Aorta (tissue), 5 donors: ENCODE measurements around the gene SLC25A26. TPM values are rescaled to one million over a fixed set of nuclear protein-coding genes. Genes with fewer than 3 reads are reported as not detected.
"Not testable (repeated sequence)": the region's sequence is repeated elsewhere in the genome, so short reads cannot be mapped to it uniquely, and the experiment has no call there.

ENCODE experiments used
- ATAC-seq: fragments of 200-7000 bp; cut with Tn5 transposase; one replicate; pipeline ENCODE4 v1.9.1; 2022; ENCODE audit warnings: moderate library complexity; ENCODE audit not compliant: low FRiP score
- DNase-seq, 2 donors: peaks; one replicate each; pipeline ENCODE4 v3.0.0-alpha.2; 2020
- H3K27ac ChIP-seq, 2 donors: one replicate each; pipeline ENCODE4 v1.5.1; 2013; ENCODE audit warnings: low read length in 2 of 2, mild to moderate bottlenecking in 2 of 2, moderate library complexity in 2 of 2, control low read depth in 1 of 2, inconsistent platforms in 1 of 2, low read depth in 1 of 2
- H3K27me3 ChIP-seq, 2 donors: one replicate each; pipeline ENCODE4 v1.6.1; 2013; ENCODE audit warnings: control low read depth in 1 of 2, low read length in 1 of 2, mild to moderate bottlenecking in 1 of 2, moderate library complexity in 1 of 2; ENCODE audit not compliant: insufficient read depth in 2 of 2, control insufficient read depth in 1 of 2
- H3K36me3 ChIP-seq, 2 donors: one replicate each; pipeline ENCODE4 v1.6.1; 2013; ENCODE audit warnings: control low read depth in 1 of 2, low read length in 1 of 2, mild to moderate bottlenecking in 1 of 2; ENCODE audit not compliant: insufficient read depth in 2 of 2, control insufficient read depth in 1 of 2
- H3K4me1 ChIP-seq, 2 donors: one replicate each; pipeline ENCODE4 v1.6.1; 2013; ENCODE audit warnings: low read length in 2 of 2, control low read depth in 1 of 2, mild to moderate bottlenecking in 1 of 2, moderate library complexity in 1 of 2; ENCODE audit not compliant: insufficient read depth in 2 of 2, control insufficient read depth in 1 of 2
- H3K4me3 ChIP-seq, 2 donors: one replicate each; pipeline ENCODE4 v1.5.1; 2013; ENCODE audit warnings: low read length in 2 of 2, control low read depth in 1 of 2, mild to moderate bottlenecking in 1 of 2
- H3K9me3 ChIP-seq: one replicate; pipeline ENCODE4 v1.6.1; 2013; ENCODE audit warnings: mild to moderate bottlenecking, low read length; ENCODE audit not compliant: control insufficient read depth
- WGBS, 2 donors: extraction: QIAGEN DNeasy Blood & Tissue Kit; methylation state at CpG; one replicate each; pipeline ENCODE4 v1.1.7; 2013; 5-methylcytosine and 5-hydroxymethylcytosine counted together
- intact Hi-C, 2 donors: fragments of 100-400 bp; cut with DNase I; formaldehyde crosslinking; loops; one replicate each; pipeline versions ENCODE4 v1.14.2 to v1.15.0; 2022
- polyA plus RNA-seq, 2 donors: library from polyadenylated mRNA; stranded (reverse); fragments of 200-250 nt; gene quantifications; one replicate each; pipeline ENCODE4 v1.2.3, GENCODE V29; 2013
- total RNA-seq, 2 donors: library from RNA; stranded (reverse); fragmentation: NEBNext Ultra II Directional; extraction: Animal tissue kit (Norgen Biotek cat#: 25700); gene quantifications; one replicate each; pipeline ENCODE4 v1.2.1, GENCODE V29; 2021
- donor health status: healthy with polysubstance abuse.
- donor health status: Bipolar disorder and iron deficiency.
- donor health status: DM: no; HTN: no; CAD: no.
- donor health status: DM: no; HTN: no; CAD: no.
- donor health status: DM: yes; HTN: yes; CAD: no.

The SLC25A26 gene
- total and polyA plus RNA-seq, 4 donors = 14.9 to 17.5 (median 16.7) TPM

DNA sequence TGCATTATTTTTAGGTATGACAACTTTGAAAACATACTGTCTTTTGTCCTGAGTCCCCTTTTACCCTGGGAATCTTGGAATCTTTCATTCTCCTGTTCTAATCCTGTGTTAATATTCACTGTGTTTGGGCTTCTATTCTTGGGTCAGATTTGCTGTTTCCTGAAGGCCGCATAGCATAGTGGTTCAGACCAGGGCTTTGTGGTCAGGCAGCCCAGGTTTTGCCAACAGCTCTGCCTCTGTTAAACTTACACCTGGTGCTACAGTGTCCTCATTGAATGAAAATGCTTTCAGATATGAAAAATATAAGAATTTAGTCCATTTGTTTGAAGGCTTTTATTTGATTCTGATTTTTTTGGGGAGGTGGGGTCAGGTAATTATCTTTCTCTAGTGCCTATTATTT is 58.4 kb downstream of the SLC25A26 start:
- WGBS, 2 donors = 71 to 78% methylated on average over 1 of the region's 1 CpG

DNA sequence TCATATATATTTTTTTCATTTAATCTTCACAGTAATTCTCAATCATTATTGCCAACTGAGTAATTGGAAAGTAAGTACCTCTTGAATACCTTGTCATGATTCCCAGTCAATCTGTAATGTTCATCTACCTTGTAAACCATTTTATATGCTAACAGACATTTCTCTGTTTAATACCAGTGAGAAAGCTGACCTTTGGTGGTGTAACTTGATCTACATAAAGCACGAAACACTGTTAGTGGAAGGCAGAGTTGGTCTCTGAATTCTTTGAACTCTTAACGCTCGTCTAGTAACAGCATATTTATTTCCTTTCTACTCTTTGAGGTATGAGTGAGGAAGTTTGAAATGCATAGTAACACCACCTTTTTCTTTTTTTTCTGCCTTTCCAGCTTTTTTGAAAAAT is 59.5 kb downstream of the SLC25A26 start:
- H3K27me3 ChIP-seq = no peaks in the 10 kb centered on the region
- intact Hi-C loops = no loop called here
- no peak overlapping the region for H3K27ac ChIP-seq
- ATAC-seq (no peak), DNase-seq (no peak)
- no peaks in the 10 kb centered on the region for H3K4me1 ChIP-seq
- no peaks in the 10 kb centered on the region for H3K9me3 ChIP-seq
- H3K4me3 ChIP-seq = no peak overlapping the region
- WGBS, 2 donors = 92 to 93% methylated on average over 3 of the region's 3 CpGs
- H3K36me3 ChIP-seq = no peaks in the 10 kb centered on the region

More for the DNA sequence above, 58.4 kb downstream of the SLC25A26 start:
- no peaks in the 10 kb centered on the region for H3K27me3 ChIP-seq
- no peak overlapping the region for H3K4me3 ChIP-seq
- H3K9me3 ChIP-seq = no peaks in the 10 kb centered on the region
- DNase-seq = no peak
- no peak for ATAC-seq
- H3K27ac ChIP-seq = no peak overlapping the region
- H3K36me3 ChIP-seq = no peaks in the 10 kb centered on the region
- intact Hi-C loops = loop anchor here (5.0 to 10.0 kb wide), 3 partner anchors 126 to 543 kb away; no protein-coding TSS in a partner anchor
- H3K4me1 ChIP-seq = no peaks in the 10 kb centered on the region

DNA sequence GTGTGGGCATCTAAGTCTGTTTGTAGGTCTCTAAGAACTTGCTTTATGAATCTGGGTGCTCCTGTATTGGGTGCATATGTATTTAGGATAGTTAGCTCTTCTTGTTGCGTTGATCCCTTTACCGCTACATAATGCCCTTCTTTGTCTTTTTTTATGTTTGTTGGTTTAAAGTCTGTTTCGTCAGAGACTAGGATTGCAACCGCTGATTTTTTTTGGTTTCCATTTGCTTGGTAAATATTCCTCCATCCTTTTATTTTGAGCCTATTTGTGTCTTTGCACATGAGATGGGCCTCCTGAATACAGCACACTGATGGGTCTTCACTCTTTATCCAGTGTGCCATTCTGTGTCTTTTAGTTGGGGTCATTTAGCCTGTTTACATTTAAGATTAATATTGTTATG is 71.1 kb downstream of the SLC25A26 start:
- H3K9me3 ChIP-seq, H3K36me3 ChIP-seq, intact Hi-C loops, H3K4me1 ChIP-seq, ATAC-seq, DNase-seq, H3K4me3 ChIP-seq, H3K27ac ChIP-seq, H3K27me3 ChIP-seq: not testable (repeated sequence)
- WGBS, 2 donors = 72 to 81% methylated on average over 4 of the region's 4 CpGs

DNA sequence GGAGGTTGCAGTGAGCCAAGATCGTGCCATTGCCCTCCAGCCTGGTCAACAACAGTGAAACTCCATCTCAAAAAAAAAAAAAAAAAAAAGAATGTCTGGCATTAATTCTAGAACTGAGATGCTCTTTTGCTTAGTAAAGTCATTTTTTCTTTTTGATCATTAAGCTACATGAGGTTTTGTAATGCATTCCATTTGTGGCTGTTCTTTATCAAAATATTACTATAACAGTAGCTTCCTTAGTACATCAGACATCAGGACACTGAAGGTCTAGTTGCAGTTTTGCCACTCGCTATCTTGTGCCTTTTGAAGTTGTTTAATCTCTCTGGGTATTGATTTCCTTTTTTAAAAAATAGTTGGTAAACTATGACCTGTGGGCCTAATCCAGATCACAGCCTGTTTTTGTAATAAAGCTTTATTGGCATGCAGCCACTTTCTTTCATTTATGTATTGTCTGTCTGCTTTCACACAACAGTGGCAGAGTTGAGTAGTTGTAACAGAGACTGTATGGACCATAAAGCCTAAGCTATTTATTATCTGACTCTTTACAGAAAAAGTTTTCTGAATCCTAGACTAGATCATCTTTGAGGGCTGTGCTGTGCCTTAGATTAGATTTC is 76.6 kb downstream of the SLC25A26 start:
- intact Hi-C loops = no loop called here
- Histone ChIP-seq H3K4me3 (no peak overlapping the region), H3K4me1 (no peaks in the 10 kb centered on the region), H3K9me3 (no peaks in the 10 kb centered on the region), H3K27me3 (no peaks in the 10 kb centered on the region), H3K36me3 (no peaks in the 10 kb centered on the region), H3K27ac (no peak overlapping the region)
- ATAC-seq = no peak
- DNase-seq = no peak
- 88 to 93% methylated on average over 2 of the region's 2 CpGs for WGBS, 2 donors

DNA sequence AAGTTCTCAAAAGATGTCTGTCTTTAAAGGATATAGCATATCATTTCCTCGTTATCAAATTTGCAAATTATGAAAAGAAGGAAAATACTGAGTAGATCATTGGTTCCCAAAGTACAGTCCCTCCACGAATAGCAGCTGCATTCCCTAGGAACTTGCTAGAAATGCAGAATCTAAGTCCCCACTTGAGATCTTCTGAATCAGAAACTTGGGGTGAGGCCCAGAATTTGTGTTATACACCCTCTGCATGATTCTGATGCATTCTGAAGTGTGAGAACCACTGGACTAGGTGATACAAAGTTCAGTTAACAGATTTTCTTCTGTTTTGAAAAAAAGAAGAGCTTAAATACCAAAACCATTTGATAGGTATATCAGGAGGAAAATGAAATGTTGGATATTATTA is 77.1 kb downstream of the SLC25A26 start:
- Histone ChIP-seq H3K4me3 (no peak overlapping the region), H3K27me3 (no peaks in the 10 kb centered on the region), H3K36me3 (no peaks in the 10 kb centered on the region), H3K27ac (no peak overlapping the region), H3K9me3 (no peaks in the 10 kb centered on the region), H3K4me1 (no peaks in the 10 kb centered on the region)
- ATAC-seq (no peak), DNase-seq (no peak)
- intact Hi-C loops = no loop called here
- WGBS, 2 donors = 33 to 58% methylated on average over 2 of the region's 2 CpGs

- no peak for DNase-seq
- no peak for ATAC-seq
- WGBS, 2 donors = 48 to 68% methylated on average over 1 of the region's 1 CpG
- Histone ChIP-seq H3K27me3 (no peaks in the 10 kb centered on the region), H3K9me3 (no peaks in the 10 kb centered on the region), H3K4me1 (no peaks in the 10 kb centered on the region), H3K4me3 (no peak overlapping the region), H3K36me3 (no peaks in the 10 kb centered on the region), H3K27ac (no peak overlapping the region)
- intact Hi-C loops = no loop called here
Observed at GRCh38 chr3:66298591-66298990, 77.8 kb downstream of the SLC25A26 start.

GRCh38 chr3:66299085-66299484 is 78.3 kb downstream of the SLC25A26 start:
- intact Hi-C loops, H3K9me3 ChIP-seq, H3K27ac ChIP-seq, H3K4me1 ChIP-seq, H3K27me3 ChIP-seq, H3K36me3 ChIP-seq, H3K4me3 ChIP-seq, ATAC-seq, DNase-seq: not testable (repeated sequence)
- WGBS, 2 donors = 87 to 89% methylated on average over 7 of the region's 7 CpGs

- H3K4me3 ChIP-seq = no peak overlapping the region
- 56 to 66% methylated on average over 4 of the region's 4 CpGs for WGBS, 2 donors
- no peak for DNase-seq
- ATAC-seq = no peak
- H3K27ac ChIP-seq = no peak overlapping the region
- H3K36me3 ChIP-seq = no peaks in the 10 kb centered on the region
- H3K27me3 ChIP-seq = no peaks in the 10 kb centered on the region
- intact Hi-C loops = no loop called here
- H3K9me3 ChIP-seq = no peaks in the 10 kb centered on the region
- H3K4me1 ChIP-seq = no peaks in the 10 kb centered on the region
Observed at GRCh38 chr3:66299891-66300290, 79.1 kb downstream of the SLC25A26 start.

- 91% methylated on average over 3 of the region's 3 CpGs for WGBS, 2 donors
- no peaks in the 10 kb centered on the region for H3K36me3 ChIP-seq
- H3K27ac ChIP-seq = no peak overlapping the region
- H3K9me3 ChIP-seq = no peaks in the 10 kb centered on the region
- no peak for DNase-seq
- intact Hi-C loops = no loop called here
- no peak overlapping the region for H3K4me3 ChIP-seq
- H3K4me1 ChIP-seq = no peaks in the 10 kb centered on the region
- no peak for ATAC-seq
- H3K27me3 ChIP-seq = no peaks in the 10 kb centered on the region
Observed at GRCh38 chr3:66302288-66302687, 81.5 kb downstream of the SLC25A26 start.
